Progenitor cell of endocrine pancreas (in vitro differentiated cells): Measurements from ENCODE around the gene PDE5A. TPM values are rescaled to one million over a fixed set of nuclear protein-coding genes. Genes with fewer than 3 reads are reported as not detected.

Experiments used
- DNase-seq: peaks from one replicate; pipeline ENCODE4 v3.0.0; 2021; ENCODE audit warnings: low spot score; ENCODE audit not compliant: unreplicated experiment
- H3K27ac Mint-ChIP-seq: 2 replicates; pipeline ENCODE4 v1.8.0; 2021; ENCODE audit warnings: mild to moderate bottlenecking, moderate library complexity, mixed read lengths
- H3K27me3 Mint-ChIP-seq: 2 replicates; pipeline ENCODE4 v1.8.0; 2021; ENCODE audit warnings: mixed read lengths
- H3K36me3 Mint-ChIP-seq: 2 replicates; pipeline ENCODE4 v1.8.0; 2022; ENCODE audit warnings: mixed read lengths; ENCODE audit not compliant: insufficient read depth
- H3K4me1 Mint-ChIP-seq: 2 replicates; pipeline ENCODE4 v1.8.0; 2021; ENCODE audit warnings: low read depth, mixed read lengths
- H3K4me3 Mint-ChIP-seq: 2 replicates; pipeline ENCODE4 v1.8.0; 2021; ENCODE audit warnings: low read depth, mild to moderate bottlenecking, moderate library complexity, mixed read lengths
- H3K9me3 Mint-ChIP-seq: 2 replicates; pipeline ENCODE4 v1.8.0; 2021; ENCODE audit warnings: low read depth, mixed read lengths
- CTCF ChIP-seq: fragments of 200-600 bp; sonication (generic); IDR thresholded peaks from one replicate; pipeline ENCODE4 v1.5.0; 2021; ENCODE audit warnings: antibody characterized with exemption, mild to moderate bottlenecking; ENCODE audit not compliant: unreplicated experiment
- total RNA-seq: library from RNA; stranded (reverse); gene quantifications from 2 replicates; pipeline ENCODE4 v1.2.1, GENCODE V29; 2021

PDE5A gene
- total RNA-seq, 1 donor from 2014 or later = 44.6 TPM

GRCh38 chr4:119512398-119512797 lies 116.2 kb downstream of the PDE5A start:
- no peak for DNase-seq
- Mint-ChIP-seq H3K4me3 (no peak overlapping the region), H3K4me1 (no peaks in the 10 kb centered on the region), H3K27ac (no peak overlapping the region), H3K9me3 (no peaks in the 10 kb centered on the region), H3K27me3 (no peaks in the 10 kb centered on the region), H3K36me3 (peaks cover 10% of the 10 kb centered on the region)
- TF ChIP-seq CTCF = no peak

GRCh38 chr4:119510395-119511149 lies 118.0 kb downstream of the PDE5A start:
- H3K9me3 Mint-ChIP-seq = no peaks in the 10 kb centered on the region
- no peak for TF ChIP-seq CTCF
- no peaks in the 10 kb centered on the region for H3K27me3 Mint-ChIP-seq
- H3K27ac Mint-ChIP-seq = no peak overlapping the region
- no peaks in the 10 kb centered on the region for H3K4me1 Mint-ChIP-seq
- peaks cover 8% of the 10 kb centered on the region for H3K36me3 Mint-ChIP-seq
- H3K4me3 Mint-ChIP-seq = no peak overlapping the region
- no peak for DNase-seq

GRCh38 chr4:119508281-119508680 lies 120.3 kb downstream of the PDE5A start:
- Mint-ChIP-seq H3K9me3 (no peaks in the 10 kb centered on the region), H3K27me3 (no peaks in the 10 kb centered on the region), H3K27ac (no peak overlapping the region), H3K4me3 (no peak overlapping the region), H3K36me3 (peaks cover 16% of the 10 kb centered on the region), H3K4me1 (no peaks in the 10 kb centered on the region)
- TF ChIP-seq CTCF = no peak
- no peak for DNase-seq

- Mint-ChIP-seq H3K4me1 (peaks cover 4% of the 10 kb centered on the region), H3K27ac (no peak overlapping the region), H3K4me3 (no peak overlapping the region), H3K27me3 (no peaks in the 10 kb centered on the region), H3K36me3 (peaks cover 15% of the 10 kb centered on the region), H3K9me3 (no peaks in the 10 kb centered on the region)
- DNase-seq = no peak
- TF ChIP-seq CTCF = no peak
Observed at GRCh38 chr4:119506806-119507205, 121.8 kb downstream of the PDE5A start.

- no peaks in the 10 kb centered on the region for H3K9me3 Mint-ChIP-seq
- no peak for TF ChIP-seq CTCF
- peaks cover 22% of the 10 kb centered on the region for H3K36me3 Mint-ChIP-seq
- peaks cover 9% of the 10 kb centered on the region for H3K4me1 Mint-ChIP-seq
- no peak overlapping the region for H3K27ac Mint-ChIP-seq
- H3K4me3 Mint-ChIP-seq = no peak overlapping the region
- no peaks in the 10 kb centered on the region for H3K27me3 Mint-ChIP-seq
- DNase-seq = no peak
Observed at GRCh38 chr4:119504616-119505015, 124.0 kb downstream of the PDE5A start.
